Stimulated activated CD8-positive, alpha-beta memory T cell treated with anti-CD3 and anti-CD28 coated beads, Interleukin-12 subunit alpha, Interleukin-12 subunit beta, amount 100 ng/mL, for 4 hours (primary cell): ENCODE results near the gene POLE3.
A peak's percentile ranks its signal among the peaks of the same experiment; 100 is the strongest.
"Not testable (repeated sequence)": the region's sequence is repeated elsewhere in the genome, so short reads cannot be mapped to it uniquely, and the experiment has no call there.

Experiments
- DNase-seq: peaks from one replicate; pipeline ENCODE4 v3.0.0-alpha.2; 2020; ENCODE audit warnings: low read depth

POLE3 gene

GRCh38 chr9:113403646-113404045 lies 6.8 kb downstream of the POLE3 start:
- DNase-seq = no peak

- peak; percentile 99 for DNase-seq
These were observed 9.3 kb downstream of the POLE3 start, which contains the start of gene ALAD for GRCh38 chr9:113401027-113401792. Gene ALAD, minus strand, starts transcription at chr9:113401284. Its CDS starts 7,725 bp downstream, at chr9:113393559.

- no peak for DNase-seq
These were observed 10.8 kb downstream of the POLE3 start for GRCh38 chr9:113399646-113400200.

- no peak for DNase-seq
These were observed 11.7 kb downstream of the POLE3 start for GRCh38 chr9:113398796-113399195.

- DNase-seq = no peak
These were observed 13.3 kb downstream of the POLE3 start for GRCh38 chr9:113397203-113397631.

- no peak for DNase-seq
These were observed 15.2 kb downstream of the POLE3 start for GRCh38 chr9:113395000-113395861.

GRCh38 chr9:113393281-113393680 lies 17.2 kb downstream of the POLE3 start:
- DNase-seq = no peak

- DNase-seq = no peak
These were observed 18.6 kb downstream of the POLE3 start for GRCh38 chr9:113391917-113392316.

GRCh38 chr9:113390192-113390960 lies 20.1 kb downstream of the POLE3 start:
- DNase-seq = no peak

- no peak for DNase-seq
These were observed 21.0 kb downstream of the POLE3 start for GRCh38 chr9:113389451-113389850.

GRCh38 chr9:113388833-113389232 lies 21.6 kb downstream of the POLE3 start:
- no peak for DNase-seq

- no peak for DNase-seq
These were observed 22.8 kb downstream of the POLE3 start for GRCh38 chr9:113387560-113388230.

GRCh38 chr9:113386571-113387393 lies 23.7 kb downstream of the POLE3 start:
- no peak for DNase-seq

- DNase-seq = no peak
These were observed 28.5 kb downstream of the POLE3 start for GRCh38 chr9:113381909-113382411.

- not testable (repeated sequence) for DNase-seq
These were observed 29.0 kb downstream of the POLE3 start for GRCh38 chr9:113381441-113381840.

GRCh38 chr9:113380869-113381378 lies 29.6 kb downstream of the POLE3 start:
- no peak for DNase-seq

GRCh38 chr9:113379829-113380210 lies 30.7 kb downstream of the POLE3 start:
- DNase-seq = not testable (repeated sequence)

- not testable (repeated sequence) for DNase-seq
These were observed 31.2 kb downstream of the POLE3 start for GRCh38 chr9:113379094-113379828.
